HepG2 (cell line): ENCODE data around the gene SGCE. TPM values are rescaled to one million over a fixed set of nuclear protein-coding genes. Genes with fewer than 3 reads are reported as not detected.

Experiments used
- ADNP ChIP-seq: sonication (generic); formaldehyde crosslinking; IDR thresholded peaks from 2 replicates; pipeline ENCODE4 v1.4.0; 2020; ENCODE audit warnings: missing genetic modification reagents
- BORCS8-MEF2B ChIP-seq: sonication (generic); formaldehyde crosslinking; IDR thresholded peaks from 2 replicates; pipeline ENCODE4 v1.8.0; 2022; ENCODE audit warnings: mild to moderate bottlenecking, missing genetic modification reagents
- HNF4G ChIP-seq, 2 experiments: sonication (generic) in 1 of 2; formaldehyde crosslinking in 1 of 2; IDR thresholded peaks; 2 replicates each; pipeline versions ENCODE4 v1.4.0 to v1.6.1; 2011 to 2020; ENCODE audit warnings: borderline replicate concordance in 2 of 2, low read depth in 2 of 2, mild to moderate bottlenecking in 2 of 2, low read length in 1 of 2, missing genetic modification reagents in 1 of 2, moderate library complexity in 1 of 2
- ISX ChIP-seq: sonication (generic); formaldehyde crosslinking; conservative IDR thresholded peaks from 2 replicates; pipeline ENCODE4 v1.5.0; 2020; ENCODE audit warnings: missing genetic modification reagents
- KLF16 ChIP-seq, 2 experiments: sonication (generic) in 1 of 2; formaldehyde crosslinking in 1 of 2; IDR thresholded peaks; 2 replicates each; pipeline versions ENCODE4 v1.6.1 to v1.8.0; 2016 to 2023; ENCODE audit warnings: missing genetic modification reagents in 2 of 2, missing compliant biosample characterization in 1 of 2
- KMT2A ChIP-seq: sonication (generic); formaldehyde crosslinking; IDR thresholded peaks from 2 replicates; pipeline ENCODE4 v1.4.0; 2020; ENCODE audit warnings: missing genetic modification reagents
- NBN ChIP-seq: fragments of 450-650 bp; conservative IDR thresholded peaks from 2 replicates; pipeline ENCODE4 v1.6.1; 2017
- NFKBIZ ChIP-seq: IDR thresholded peaks from 2 replicates; pipeline ENCODE4 v1.6.1; 2018; ENCODE audit warnings: missing genetic modification reagents, missing compliant biosample characterization
- NFRKB ChIP-seq: fragments of 450-650 bp; IDR thresholded peaks from 2 replicates; pipeline ENCODE4 v1.6.1; 2017
- NONO ChIP-seq, 2 experiments: fragments of 450-650 bp in 1 of 2; sonication (generic) in 1 of 2; formaldehyde crosslinking in 1 of 2; IDR thresholded peaks in 1 of 2; conservative IDR thresholded peaks in 1 of 2; 2 replicates each; pipeline versions ENCODE4 v1.6.1 to v1.8.0; 2017 to 2022; ENCODE audit warnings: mild to moderate bottlenecking in 1 of 2, missing genetic modification reagents in 1 of 2, moderate library complexity in 1 of 2
- NR2F1 ChIP-seq, 2 experiments: fragments of 450-650 bp in 1 of 2; formaldehyde crosslinking in 1 of 2; IDR thresholded peaks; 2 replicates each; pipeline versions ENCODE4 v1.5.0 to v1.6.1; 2016 to 2020; ENCODE audit warnings: mild to moderate bottlenecking in 1 of 2, missing compliant biosample characterization in 1 of 2, missing genetic modification reagents in 1 of 2, moderate library complexity in 1 of 2
- PBX3 ChIP-seq: sonication (generic); formaldehyde crosslinking; IDR thresholded peaks from 2 replicates; pipeline ENCODE4 v1.8.1; 2023; ENCODE audit warnings: missing genetic modification reagents, inconsistent platforms, borderline replicate concordance
- PHF21A ChIP-seq: sonication (generic); formaldehyde crosslinking; IDR thresholded peaks from 2 replicates; pipeline ENCODE4 v1.5.0; 2020; ENCODE audit warnings: mild to moderate bottlenecking, missing genetic modification reagents
- SIX1 ChIP-seq: sonication (generic); formaldehyde crosslinking; IDR thresholded peaks from 2 replicates; pipeline ENCODE4 v1.4.0; 2020; ENCODE audit warnings: missing genetic modification reagents, borderline replicate concordance
- TSC22D2 ChIP-seq: sonication (generic); formaldehyde crosslinking; IDR thresholded peaks from 2 replicates; pipeline ENCODE4 v1.5.1; 2020; ENCODE audit warnings: missing genetic modification reagents, mild to moderate bottlenecking, borderline replicate concordance
- ZBTB3 ChIP-seq: sonication (generic); formaldehyde crosslinking; IDR thresholded peaks from 2 replicates; pipeline ENCODE4 v1.4.0; 2020; ENCODE audit warnings: low read depth, mild to moderate bottlenecking, moderate library complexity, missing genetic modification reagents, borderline replicate concordance
- ZBTB7A ChIP-seq: sonication (generic); formaldehyde crosslinking; IDR thresholded peaks from 2 replicates; pipeline ENCODE4 v1.8.0; 2022; ENCODE audit warnings: mild to moderate bottlenecking, missing genetic modification reagents
- ZFAT ChIP-seq: sonication (generic); formaldehyde crosslinking; conservative IDR thresholded peaks from 2 replicates; pipeline ENCODE4 v1.8.1; 2023; ENCODE audit warnings: missing genetic modification reagents, inconsistent platforms
- ZNF317 ChIP-seq: sonication (generic); formaldehyde crosslinking; IDR thresholded peaks from 2 replicates; pipeline ENCODE4 v1.5.0; 2020; ENCODE audit warnings: mild to moderate bottlenecking, missing genetic modification reagents
- ZNF567 ChIP-seq: sonication (generic); formaldehyde crosslinking; IDR thresholded peaks from 2 replicates; pipeline ENCODE4 v1.8.1; 2023; ENCODE audit warnings: mild to moderate bottlenecking, missing genetic modification reagents, borderline replicate concordance
- ZNF614 ChIP-seq: IDR thresholded peaks from 2 replicates; pipeline ENCODE4 v1.6.1; 2018; ENCODE audit warnings: missing biosample characterization, missing genetic modification reagents, inconsistent platforms, borderline replicate concordance
- ZNF782 ChIP-seq: sonication (generic); formaldehyde crosslinking; IDR thresholded peaks from 2 replicates; pipeline ENCODE4 v1.4.0; 2020; ENCODE audit warnings: missing genetic modification reagents, mild to moderate bottlenecking, borderline replicate concordance
- ZSCAN31 ChIP-seq: sonication (generic); formaldehyde crosslinking; IDR thresholded peaks from 2 replicates; pipeline ENCODE4 v1.5.0; 2020; ENCODE audit warnings: low read depth, mild to moderate bottlenecking, missing genetic modification reagents
- polyA plus RNA-seq, 8 experiments: library from polyadenylated mRNA; depleted of rRNA in 3 of 8; stranded (reverse) in 7 of 8; unstranded in 1 of 8; fragments of >200 nt; fragmentation: Illumina TruSeq in 4 of 8; extraction: Trizol in 4 of 8; gene quantifications; 2 replicates each; pipeline versions ENCODE4 v1.2.1 to v1.2.3, GENCODE V29; 2011 to 2016; ENCODE audit warnings: low read depth in 4 of 8, missing spikeins in 1 of 8, mixed read lengths in 1 of 8; ENCODE audit not compliant: insufficient read depth in 1 of 8
- total RNA-seq, 5 experiments: library from RNA; depleted of rRNA; stranded (reverse); fragments of >200 nt; fragmentation: Illumina TruSeq; extraction: Trizol; gene quantifications; 2 replicates each; pipeline ENCODE4 v1.2.3, GENCODE V29; 2016; ENCODE audit warnings: low read depth in 1 of 5
- TF ChIP-seq, protein P1 (sequence below), 2 experiments: sonication (generic) in 1 of 2; formaldehyde crosslinking in 1 of 2; IDR thresholded peaks; 2 replicates each; pipeline versions ENCODE4 v1.4.0 to v1.6.1; 2018 to 2020; ENCODE audit warnings: missing genetic modification reagents in 2 of 2, borderline replicate concordance in 1 of 2, low read depth in 1 of 2, mild to moderate bottlenecking in 1 of 2, missing biosample characterization in 1 of 2

Gene SGCE
- total and polyA plus RNA-seq, 2 of the 13 experiments (the other 11 are each of a cell fraction or from before 2014, with no cell fraction given): 52.3 to 71.1 TPM

GRCh38 chr7:94642838-94643653, 12.9 kb downstream of the SGCE start (continued):
- TF ChIP-seq, protein P1, sequence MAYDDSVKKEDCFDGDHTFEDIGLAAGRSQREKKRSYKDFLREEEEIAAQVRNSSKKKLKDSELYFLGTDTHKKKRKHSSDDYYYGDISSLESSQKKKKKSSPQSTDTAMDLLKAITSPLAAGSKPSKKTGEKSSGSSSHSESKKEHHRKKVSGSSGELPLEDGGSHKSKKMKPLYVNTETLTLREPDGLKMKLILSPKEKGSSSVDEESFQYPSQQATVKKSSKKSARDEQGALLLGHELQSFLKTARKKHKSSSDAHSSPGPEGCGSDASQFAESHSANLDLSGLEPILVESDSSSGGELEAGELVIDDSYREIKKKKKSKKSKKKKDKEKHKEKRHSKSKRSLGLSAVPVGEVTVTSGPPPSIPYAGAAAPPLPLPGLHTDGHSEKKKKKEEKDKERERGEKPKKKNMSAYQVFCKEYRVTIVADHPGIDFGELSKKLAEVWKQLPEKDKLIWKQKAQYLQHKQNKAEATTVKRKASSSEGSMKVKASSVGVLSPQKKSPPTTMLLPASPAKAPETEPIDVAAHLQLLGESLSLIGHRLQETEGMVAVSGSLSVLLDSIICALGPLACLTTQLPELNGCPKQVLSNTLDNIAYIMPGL (CRISPR knock-in tag; IDR thresholded peaks at IDR 0.05; ENCODE audit: borderline replicate concordance in 1 of 2, low read depth in 1 of 2): peak in 1 of 2 experiments; percentile 60; a peak in 1 of 4 replicates
- TF ChIP-seq PBX3 (CRISPR knock-in tag): no peak
- no peak for TF ChIP-seq NBN
- TF ChIP-seq NFRKB: no peak
- 0 out of 2 replicates have a peak, but pooled peaks have one; percentile 52 for TF ChIP-seq PHF21A (CRISPR knock-in tag)
- peak; percentile 69; the same call in 1 of the 2 replicates for TF ChIP-seq KMT2A (CRISPR knock-in tag)
- no peak for TF ChIP-seq ISX (CRISPR knock-in tag)
- no peak for TF ChIP-seq ZBTB7A
- TF ChIP-seq ZSCAN31 (CRISPR knock-in tag): no peak
- TF ChIP-seq ZFAT (CRISPR knock-in tag): no peak
- peak; percentile 88; the same call in 1 of the 2 replicates for TF ChIP-seq NFKBIZ (CRISPR knock-in tag)
- TF ChIP-seq KLF16 (CRISPR knock-in tag; IDR thresholded peaks at IDR 0.05): peak in 1 of 2 experiments; percentile 74; a peak in 1 of 4 replicates
- 0 out of 2 replicates have a peak, but pooled peaks have one; percentile 63 for TF ChIP-seq ZBTB3 (CRISPR knock-in tag)
- TF ChIP-seq BORCS8-MEF2B (CRISPR knock-in tag): no peak
- TF ChIP-seq SIX1: peak; percentile 62; the same call in 1 of the 2 replicates
- TF ChIP-seq NONO (IDR thresholded peaks at IDR 0.05): no peak
- TF ChIP-seq NONO (CRISPR knock-in tag; conservative IDR thresholded peaks at IDR 0.05): no peak
- peak in 1 of 2 experiments; percentile 56; a peak in 1 of 4 replicates for TF ChIP-seq NR2F1 (CRISPR knock-in tag; IDR thresholded peaks at IDR 0.05)
- peak; percentile 66; the same call in 1 of the 2 replicates for TF ChIP-seq ZNF614 (CRISPR knock-in tag)
- TF ChIP-seq ZNF317: no peak
- peak; percentile 76 for TF ChIP-seq HNF4G (IDR thresholded peaks at IDR 0.05; ENCODE audit: borderline replicate concordance, low read depth, low read length)
- TF ChIP-seq HNF4G (CRISPR knock-in tag; IDR thresholded peaks at IDR 0.05; ENCODE audit: borderline replicate concordance, low read depth): 0 out of 2 replicates have a peak, but pooled peaks have one; percentile 49
- no peak for TF ChIP-seq ADNP (CRISPR knock-in tag)
- no peak for TF ChIP-seq ZNF782 (CRISPR knock-in tag)
- TF ChIP-seq ZNF567: no peak
- TF ChIP-seq TSC22D2: no peak
